GM18508 (cell line): Measurements from ENCODE around the gene CCT5.

Source experiments
- ATAC-seq: cut with Tn5 transposase; IDR thresholded peaks from one replicate; pipeline ENCODE4 v1.9.1; 2021; ENCODE audit warnings: moderate number of reproducible peaks; ENCODE audit not compliant: insufficient read depth, unreplicated experiment

CCT5 gene

DNA sequence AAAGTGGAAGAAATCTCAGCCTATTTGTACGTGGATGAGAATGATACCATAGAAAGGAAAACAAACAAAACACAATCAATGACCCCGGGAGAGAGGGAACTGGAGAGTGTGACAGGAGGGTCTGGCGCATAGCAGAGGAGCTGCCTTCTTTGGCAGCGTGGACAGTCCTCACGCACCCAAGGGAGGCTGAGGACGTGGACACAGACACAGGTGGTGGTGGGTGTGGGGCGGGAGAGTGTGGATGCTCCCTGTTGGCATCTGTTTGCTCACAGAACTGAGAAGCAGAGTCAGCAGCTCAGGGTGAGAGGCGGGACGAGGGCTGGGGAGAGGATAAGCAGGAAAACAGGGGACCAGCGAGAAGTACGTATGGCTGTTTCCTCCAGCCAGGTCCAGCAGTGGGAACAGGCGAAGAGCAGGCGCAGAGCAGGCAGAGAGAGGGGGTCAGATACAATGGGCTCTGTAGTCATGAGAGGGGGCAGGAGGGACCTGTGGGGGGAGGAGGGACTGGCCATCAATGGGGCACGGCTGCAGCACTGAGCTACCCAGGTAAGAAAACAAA is 47.6 kb downstream of the CCT5 start:
- ATAC-seq: no peak

DNA sequence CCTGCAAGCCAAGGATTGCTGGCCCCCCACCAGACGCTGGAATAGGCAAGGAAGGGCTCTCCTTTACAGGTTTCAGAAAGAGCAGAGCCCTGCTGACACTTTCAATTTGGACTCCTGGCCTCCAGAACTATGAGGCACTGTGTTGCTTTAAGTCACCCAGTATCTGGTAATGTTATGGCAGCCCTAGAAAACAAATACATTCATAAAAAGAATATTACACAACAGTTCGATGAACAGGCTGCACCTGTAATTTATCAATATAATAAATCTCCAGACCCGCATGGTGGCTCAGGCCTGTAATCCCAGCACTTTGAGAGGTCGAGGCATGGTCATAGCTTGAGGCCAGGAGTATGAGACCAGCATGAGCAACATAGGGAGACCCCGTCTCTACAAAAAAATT is 50.2 kb downstream of the CCT5 start:
- no peak for ATAC-seq

- ATAC-seq: no peak
These were observed 51.2 kb downstream of the CCT5 start for GRCh38 chr5:10301266-10301665.

- ATAC-seq: no peak
These were observed 51.9 kb downstream of the CCT5 start for GRCh38 chr5:10301842-10302610.

DNA sequence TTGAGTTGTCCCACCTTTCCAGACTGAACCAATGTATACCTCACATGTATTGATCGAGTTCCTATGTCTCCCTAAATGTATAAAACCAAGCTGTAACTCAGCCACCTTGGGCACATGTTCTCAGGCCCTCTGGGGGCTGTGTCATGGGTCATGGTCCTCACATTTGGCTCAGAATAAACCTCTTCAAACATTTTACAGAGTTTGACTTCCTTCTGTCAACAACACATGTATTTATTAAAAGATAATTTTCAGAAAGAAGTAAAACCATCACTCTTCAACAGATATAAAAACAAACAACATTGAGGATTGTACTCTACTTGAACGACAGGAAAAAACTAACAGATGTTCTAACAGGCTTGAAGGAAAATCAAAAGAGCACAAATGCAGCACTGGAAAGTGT is 53.1 kb downstream of the CCT5 start:
- no peak for ATAC-seq

- no peak for ATAC-seq
These were observed 53.7 kb downstream of the CCT5 start for GRCh38 chr5:10303699-10304170.

DNA sequence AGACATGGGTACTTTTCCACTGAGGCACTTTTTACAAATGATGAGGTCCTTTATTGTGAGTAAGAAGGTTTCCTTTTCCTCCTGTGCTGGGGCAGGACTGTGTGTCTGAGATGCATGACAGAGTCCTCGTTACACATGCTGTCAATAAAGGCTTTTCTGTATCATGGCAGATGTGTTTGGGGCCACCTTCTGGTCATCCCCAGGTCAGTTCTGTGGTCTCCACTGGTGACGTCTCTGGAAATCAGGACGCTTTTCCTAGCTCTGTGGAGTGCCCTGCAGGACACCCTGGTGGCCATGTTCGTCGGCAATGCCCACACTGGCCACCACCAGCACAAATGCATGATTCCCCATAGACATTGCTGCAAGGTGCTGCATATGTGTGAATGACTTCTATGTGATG is 54.9 kb downstream of the CCT5 start:
- no peak for ATAC-seq

- ATAC-seq: no peak
These were observed 56.0 kb downstream of the CCT5 start for GRCh38 chr5:10306114-10306513.

- ATAC-seq: no peak
These were observed 56.7 kb downstream of the CCT5 start for GRCh38 chr5:10306806-10307205.

GRCh38 chr5:10307206-10308148 is 57.4 kb downstream of the CCT5 start, which contains the start of gene CMBL:
TSS of gene CMBL (minus strand) at chr5:10307902. CDS start at chr5:10290762, 17,140 bp downstream.
- ATAC-seq: peak; percentile 65

DNA sequence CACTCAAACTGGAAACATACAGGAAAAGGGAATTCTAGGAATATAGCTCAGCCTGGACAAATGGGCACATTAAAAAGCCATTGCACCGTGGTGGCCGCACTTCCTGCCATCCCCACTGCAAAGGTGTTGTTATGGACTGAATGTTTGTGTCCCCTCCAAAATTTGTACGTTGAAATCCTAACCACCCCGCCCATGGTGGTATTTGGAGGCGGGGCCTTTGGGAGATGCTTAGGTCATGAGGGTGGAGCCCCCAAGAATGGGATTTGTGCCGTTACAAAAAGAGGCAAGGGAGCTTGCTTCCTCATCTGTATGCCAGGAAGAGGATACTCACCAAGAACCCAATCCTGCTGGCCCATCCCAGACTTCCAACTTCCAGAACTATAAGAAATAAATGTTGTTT is 58.8 kb downstream of the CCT5 start:
- no peak for ATAC-seq

DNA sequence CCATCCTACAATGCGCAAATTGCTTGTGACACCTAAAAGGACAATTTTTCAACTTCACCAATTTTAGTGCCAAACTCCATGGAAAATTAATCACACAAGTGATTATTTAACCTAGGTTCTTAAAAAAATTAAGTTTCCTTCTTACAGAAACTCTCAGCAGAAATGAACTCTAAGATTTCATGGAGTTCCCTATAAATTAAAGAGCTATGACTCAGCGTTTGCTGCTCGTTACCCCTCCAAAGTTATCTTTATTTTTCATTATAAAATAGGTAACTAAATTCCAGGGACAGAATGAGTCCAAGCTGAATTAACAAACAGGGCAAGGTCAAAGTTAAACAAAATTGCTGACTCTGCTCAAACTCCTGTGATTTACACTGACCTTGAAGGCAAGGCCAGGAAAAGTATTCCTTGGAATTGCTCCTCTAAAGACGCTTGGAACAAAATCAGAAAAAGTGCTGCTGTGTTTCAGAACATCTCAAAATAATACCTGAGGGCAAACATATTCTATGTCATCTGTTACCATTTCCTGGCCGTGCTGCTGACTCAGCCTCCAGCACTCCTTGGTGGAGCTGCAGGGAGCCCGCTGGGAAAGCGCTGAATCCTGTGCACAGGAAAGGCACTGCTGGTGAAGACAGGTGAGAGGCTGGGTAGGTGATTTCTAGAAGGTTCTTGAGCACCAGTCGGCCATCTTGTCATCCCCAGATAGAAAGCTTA is 60.1 kb downstream of the CCT5 start:
- no peak for ATAC-seq

DNA sequence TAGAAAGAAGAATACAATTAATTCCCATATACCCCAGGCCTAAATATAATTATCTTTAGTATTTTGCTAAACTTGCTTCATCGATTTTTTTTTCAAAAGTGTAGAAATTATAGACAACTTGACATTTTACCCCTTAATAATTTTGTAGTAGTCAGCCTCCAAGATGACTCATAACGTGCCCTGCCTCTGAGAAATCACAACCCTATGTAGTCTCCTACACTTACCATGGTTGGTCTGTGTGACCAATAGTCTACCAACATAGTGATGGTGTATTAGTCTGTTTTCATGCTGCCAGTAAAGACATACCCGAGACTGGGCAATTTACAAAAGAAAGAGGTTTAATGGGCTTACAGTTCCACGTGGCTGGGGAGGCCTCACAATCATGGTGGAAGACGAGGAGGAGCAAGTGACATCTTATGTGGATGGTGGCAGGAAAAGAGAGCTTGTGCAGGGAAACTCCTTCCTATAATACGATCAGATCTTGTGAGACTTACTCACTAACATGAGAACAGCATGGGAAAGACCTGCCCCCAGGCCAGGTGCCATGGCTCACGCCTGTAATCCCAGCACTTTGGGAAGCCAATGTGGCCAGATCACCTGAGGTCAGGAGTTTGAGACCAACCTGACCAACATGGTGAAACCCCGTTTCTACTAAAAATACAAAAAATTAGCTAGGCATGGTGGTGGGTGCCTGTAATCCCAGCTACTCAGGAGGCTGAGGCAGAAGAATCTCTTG is 60.9 kb downstream of the CCT5 start:
- peak; percentile 65 for ATAC-seq

GRCh38 chr5:10311595-10312425 is 61.7 kb downstream of the CCT5 start:
- ATAC-seq: no peak

DNA sequence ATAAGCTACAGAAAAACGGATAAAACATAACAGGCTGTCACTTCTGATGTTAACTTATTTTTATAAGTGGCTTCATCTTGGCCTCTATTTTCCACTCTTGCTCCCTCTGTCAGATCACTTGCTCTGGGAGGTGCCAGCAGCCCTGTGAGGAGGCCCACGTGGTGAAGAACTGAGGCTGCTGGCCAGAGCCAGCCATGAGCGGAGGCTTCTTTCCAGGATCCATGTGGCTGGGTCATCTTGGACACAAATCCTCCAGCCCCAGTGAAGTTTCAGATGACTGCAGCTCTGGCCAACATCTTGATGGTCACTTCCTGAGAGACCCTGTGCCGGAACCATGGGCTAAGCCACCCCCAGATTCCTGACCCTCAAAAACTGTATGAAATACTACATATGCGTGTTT is 65.1 kb downstream of the CCT5 start:
- ATAC-seq: no peak
